HG03095 (cell line): ENCODE results near the gene CFAP141.
"Not testable (repeated sequence)": the region's sequence is repeated elsewhere in the genome, so short reads cannot be mapped to it uniquely, and the experiment has no call there.

ENCODE experiments used
- ATAC-seq: cut with Tn5 transposase; IDR thresholded peaks from one replicate; pipeline ENCODE4 v1.9.1; 2021; ENCODE audit warnings: moderate library complexity; ENCODE audit not compliant: unreplicated experiment

CFAP141 gene

DNA sequence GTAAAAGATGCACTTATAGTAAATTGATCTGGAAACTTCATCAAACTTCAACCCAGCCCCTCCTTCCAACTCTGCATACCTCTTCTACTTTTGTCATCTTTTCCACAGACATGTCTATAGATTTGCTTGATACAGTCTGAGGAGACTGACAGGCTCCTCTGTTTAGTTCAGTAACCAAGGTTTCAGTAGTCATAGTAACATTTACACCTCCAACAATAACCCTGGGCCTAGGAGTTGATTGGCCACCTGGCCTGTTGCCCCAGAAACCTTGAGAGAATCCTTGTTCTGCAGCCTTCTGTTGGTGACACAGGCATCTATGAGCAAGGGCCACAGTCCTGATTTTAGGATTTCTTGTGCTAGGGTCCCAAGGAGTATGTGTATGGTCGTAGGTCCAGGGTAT, at the start of gene CFAP141:
Gene CFAP141, minus strand, starts transcription at position 138 of the 400 bp plus-strand sequence. Its CDS starts 26 bp downstream, at position 112.
- no peak for ATAC-seq

GRCh38 chr1:154253671-154254070, 47.5 kb upstream of the CFAP141 start:
- ATAC-seq = no peak

GRCh38 chr1:154241703-154242351, 35.7 kb upstream of the CFAP141 start:
- no peak for ATAC-seq

DNA sequence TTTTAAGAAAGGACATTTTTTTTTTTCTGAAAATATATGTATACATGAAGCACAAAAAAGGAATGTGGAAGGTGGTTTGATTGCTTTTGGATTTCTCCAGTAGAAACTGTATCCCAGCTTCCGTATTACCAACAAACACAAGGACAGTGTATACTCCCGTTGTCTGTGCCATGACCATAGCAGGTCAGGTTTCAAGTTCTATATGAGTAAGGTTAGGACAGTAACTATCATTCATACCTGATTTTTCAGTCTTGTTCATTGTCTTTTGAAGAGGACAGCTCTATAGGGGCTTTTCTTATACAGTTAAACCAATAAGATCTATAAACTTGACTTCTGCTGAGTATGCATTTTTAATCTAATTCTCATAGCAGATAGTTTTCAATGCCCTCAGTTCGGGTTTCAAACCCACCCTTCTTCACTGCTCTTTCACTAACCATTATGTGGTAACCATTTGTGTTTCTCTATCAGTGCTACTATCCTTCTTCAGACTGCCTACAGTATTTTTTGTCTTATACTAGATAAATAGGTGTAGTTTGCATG, 34.2 kb upstream of the CFAP141 start:
- ATAC-seq = no peak

- no peak for ATAC-seq
Observed at GRCh38 chr1:154239491-154239890, 33.4 kb upstream of the CFAP141 start.

DNA sequence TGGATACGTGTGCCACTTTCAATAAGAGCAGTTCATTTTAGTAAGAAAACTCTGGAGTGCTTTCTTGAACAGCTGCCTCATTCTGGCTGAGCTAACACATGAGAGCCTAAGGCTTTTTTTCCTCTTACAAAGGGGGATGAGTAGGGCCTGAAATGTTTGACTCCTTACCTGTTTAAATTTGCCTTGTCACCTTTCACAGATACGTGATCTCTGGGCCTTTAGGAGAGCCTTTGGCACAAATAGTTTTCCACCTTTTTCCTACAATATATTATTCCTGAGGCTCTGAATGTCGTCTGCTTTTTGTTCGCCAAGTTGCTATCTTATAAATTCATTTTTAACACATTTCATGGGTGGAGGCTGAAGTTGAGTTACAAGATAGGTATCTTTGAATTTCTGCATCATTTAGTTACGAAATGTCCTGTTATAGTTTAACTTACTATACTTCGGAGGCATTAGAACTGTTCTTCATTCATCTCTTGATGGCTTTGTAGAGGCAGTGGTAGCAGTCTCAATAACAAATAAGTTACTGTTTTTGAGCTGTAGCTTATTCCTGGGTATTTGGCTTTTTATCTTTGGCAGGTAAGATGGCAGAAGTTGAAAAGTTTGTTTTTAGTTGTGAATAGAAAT, 31.9 kb upstream of the CFAP141 start:
- ATAC-seq = no peak

- no peak for ATAC-seq
Observed at GRCh38 chr1:154237435-154237834, 31.3 kb upstream of the CFAP141 start.

DNA sequence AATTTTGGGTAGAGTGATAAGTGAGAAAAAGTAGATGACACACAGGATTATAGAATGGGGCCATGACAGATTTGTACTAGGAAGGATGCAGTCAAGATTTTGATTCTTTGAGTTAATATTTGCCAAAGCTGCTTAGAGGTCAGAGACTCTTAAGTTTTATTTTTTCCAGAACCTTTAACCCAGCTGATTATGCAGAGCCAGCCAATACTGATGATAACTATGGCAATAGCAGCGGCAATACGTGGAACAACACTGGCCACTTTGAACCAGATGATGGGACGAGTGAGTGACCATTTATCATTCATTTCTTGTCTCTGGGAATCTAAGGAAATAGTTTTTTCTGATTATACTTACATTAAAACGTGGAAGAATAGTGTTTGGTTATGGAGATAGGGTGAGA, 30.7 kb upstream of the CFAP141 start:
- ATAC-seq = no peak

DNA sequence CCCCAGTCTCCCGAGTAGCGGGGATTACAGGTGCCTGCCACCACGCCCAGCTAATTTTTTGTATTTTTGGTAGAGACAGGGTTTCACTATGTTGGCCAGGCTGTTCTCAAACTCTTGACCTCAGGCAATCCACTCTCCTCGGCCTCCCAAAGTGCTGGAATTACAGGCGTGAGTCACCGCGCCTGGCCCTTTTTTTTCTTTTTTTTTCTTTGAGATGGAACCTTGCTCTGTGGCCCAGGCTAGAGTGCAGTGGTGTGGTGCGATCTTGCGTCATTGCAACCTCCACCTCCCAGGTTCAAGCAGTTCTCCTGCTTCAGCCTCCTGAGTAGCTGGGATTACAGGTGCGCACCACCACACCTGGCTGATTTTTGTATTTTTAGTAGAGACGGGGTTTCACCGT, 27.0 kb upstream of the CFAP141 start:
- ATAC-seq = not testable (repeated sequence)

GRCh38 chr1:154231112-154231511, 25.0 kb upstream of the CFAP141 start:
- ATAC-seq = not testable (repeated sequence)

GRCh38 chr1:154225370-154225769, 19.2 kb upstream of the CFAP141 start:
- no peak for ATAC-seq

DNA sequence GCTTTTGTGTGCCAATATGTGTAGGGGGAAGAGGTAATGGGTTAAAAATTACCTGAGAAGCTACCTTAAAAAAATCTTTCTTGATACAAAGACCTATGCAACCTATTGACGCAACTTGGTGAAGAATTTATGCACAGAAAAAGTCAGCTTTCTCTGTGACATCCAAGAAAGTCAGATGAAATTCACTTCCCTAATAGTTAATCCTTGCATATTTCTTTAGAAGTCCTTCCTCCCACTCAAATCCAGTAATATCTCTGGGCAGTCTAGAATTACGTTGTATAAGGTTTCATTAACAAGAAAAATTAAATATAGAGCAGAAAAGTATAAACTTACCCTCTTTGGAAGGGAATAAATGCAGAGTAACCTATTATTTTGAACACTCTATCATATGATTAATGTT, 17.5 kb upstream of the CFAP141 start:
- no peak for ATAC-seq

DNA sequence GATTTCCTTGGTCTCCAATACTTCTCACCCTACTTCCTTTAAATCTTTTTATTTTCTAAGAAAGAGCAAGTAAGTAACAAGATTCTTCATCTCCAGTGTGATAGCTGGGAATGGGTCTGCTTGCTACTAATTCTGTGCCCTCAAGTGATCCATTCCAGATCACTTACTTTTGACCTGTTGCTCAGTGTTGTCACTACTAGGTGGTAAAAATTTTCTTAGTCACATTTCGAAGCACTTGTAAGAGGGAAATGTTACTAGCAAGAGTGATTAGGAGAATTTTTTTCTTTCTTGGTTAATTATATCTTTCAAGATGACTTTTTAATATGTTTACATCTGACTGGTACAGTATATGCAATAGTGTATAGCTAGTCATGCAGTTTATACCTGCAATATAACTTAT, 16.8 kb upstream of the CFAP141 start:
- ATAC-seq = no peak

DNA sequence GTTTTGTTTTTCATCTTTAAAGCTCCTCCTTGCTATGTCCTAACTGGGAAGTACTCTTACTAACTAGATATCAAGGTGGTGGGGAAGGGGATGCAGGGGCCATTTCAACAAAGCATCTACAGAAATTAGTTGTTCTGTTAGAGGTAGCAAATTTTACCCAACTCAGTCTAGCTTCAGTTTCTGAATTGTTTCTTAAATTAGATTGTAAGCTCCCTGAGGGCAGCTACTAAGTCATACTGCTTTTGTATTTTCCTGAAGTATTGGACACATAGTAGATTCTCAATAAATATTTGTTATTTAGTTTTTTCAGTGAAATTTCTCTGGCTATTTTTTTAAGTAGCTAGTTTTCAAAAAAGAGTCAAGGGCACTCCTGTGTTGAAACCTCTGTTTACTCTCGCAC, 16.4 kb upstream of the CFAP141 start:
- no peak for ATAC-seq

GRCh38 chr1:154221278-154222001, 15.3 kb upstream of the CFAP141 start:
- ATAC-seq = no peak

GRCh38 chr1:154220970-154221277, 14.8 kb upstream of the CFAP141 start:
- ATAC-seq = no peak

DNA sequence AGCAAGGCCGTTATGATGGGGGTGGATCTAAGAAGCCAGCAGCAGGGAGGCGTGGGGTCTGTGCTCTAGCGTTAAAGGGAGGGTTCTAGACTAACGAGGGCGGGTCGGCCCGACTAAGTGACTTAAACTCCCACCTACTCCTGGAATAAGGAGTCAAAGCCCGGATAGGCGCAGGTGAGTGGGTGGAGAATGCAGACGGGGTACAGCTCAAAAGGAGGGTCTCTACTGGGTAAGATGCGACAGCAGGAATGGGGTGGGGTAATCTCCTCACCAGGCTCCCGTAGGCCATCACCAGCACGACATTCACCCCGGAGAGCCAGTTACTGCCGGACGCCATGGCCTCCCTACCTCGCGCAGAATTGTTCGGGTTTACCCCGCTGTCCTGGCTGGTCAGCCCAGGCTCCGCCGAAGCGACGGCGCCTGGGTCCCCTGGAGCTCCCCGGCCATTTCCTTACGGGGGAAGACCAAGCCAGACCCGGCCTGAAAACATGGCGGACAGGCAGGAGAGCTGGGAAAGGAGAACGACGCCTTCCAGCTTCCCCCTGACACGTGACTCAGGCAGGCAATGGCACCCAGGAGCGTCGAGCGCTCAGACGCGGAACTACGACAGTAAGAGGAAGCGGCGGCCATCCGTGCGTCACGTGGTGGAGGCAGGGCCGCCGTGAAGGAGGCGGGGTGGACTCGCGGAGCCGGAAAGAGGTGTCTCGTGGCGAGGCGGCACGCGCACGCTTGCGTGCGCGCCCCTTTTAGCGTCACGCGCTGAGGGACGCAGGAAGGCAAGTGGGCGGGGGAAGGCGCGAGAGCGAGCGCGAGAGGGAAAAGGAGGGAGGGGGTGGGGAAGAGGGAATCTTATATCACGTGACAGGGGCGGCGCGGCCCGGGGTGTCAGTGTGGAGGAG, 14.2 kb upstream of the CFAP141 start, which contains the start of gene UBAP2L:
Gene UBAP2L, plus strand, starts transcription at position 885 of the 899 bp plus-strand sequence. CDS start 4,169 bp downstream, outside the sequence.
- ATAC-seq = peak; percentile 89

GRCh38 chr1:154219541-154219940, 13.4 kb upstream of the CFAP141 start:
- no peak for ATAC-seq

DNA sequence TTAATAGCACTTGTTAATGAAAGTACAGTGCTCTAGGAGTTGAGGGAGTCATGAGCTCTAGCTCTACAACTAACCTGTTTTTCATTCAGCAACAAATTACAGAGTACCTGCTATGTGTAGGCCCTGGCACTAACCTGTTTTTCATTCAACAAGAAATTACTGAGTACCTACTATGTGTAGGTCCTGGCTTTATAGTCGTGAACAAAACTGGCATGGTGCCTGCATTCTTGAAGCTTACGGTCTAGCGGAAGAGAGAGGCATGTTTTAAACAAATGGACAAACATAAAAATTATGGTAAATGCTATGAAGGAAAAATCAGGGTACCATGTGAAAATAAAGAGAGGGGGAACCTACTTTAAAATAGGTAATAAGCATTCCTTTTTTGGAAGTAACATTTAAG, 12.4 kb upstream of the CFAP141 start:
- ATAC-seq = no peak

- no peak for ATAC-seq
Observed at GRCh38 chr1:154213274-154213673, 7.1 kb upstream of the CFAP141 start.

GRCh38 chr1:154212083-154212482, 6.0 kb upstream of the CFAP141 start:
- no peak for ATAC-seq
